Measurements from ENCODE around the gene NDUFAF2.

NDUFAF2 gene

GRCh38 chr5:61148515-61148914, 203.5 kb downstream of the NDUFAF2 start:
- TF ChIP-seq GATA3 (IDR thresholded peaks at IDR 0.05; ENCODE audit: low read depth, low read length) (no peak), GATA2 (IDR thresholded peaks at IDR 0.05; ENCODE audit: low read depth, low read length) (no peak)

- TF ChIP-seq GATA2 (IDR thresholded peaks at IDR 0.05; ENCODE audit: low read depth, low read length) (no peak), GATA3 (IDR thresholded peaks at IDR 0.05; ENCODE audit: low read depth, low read length) (no peak)
These were observed 206.9 kb downstream of the NDUFAF2 start for GRCh38 chr5:61151893-61152292.

DNA sequence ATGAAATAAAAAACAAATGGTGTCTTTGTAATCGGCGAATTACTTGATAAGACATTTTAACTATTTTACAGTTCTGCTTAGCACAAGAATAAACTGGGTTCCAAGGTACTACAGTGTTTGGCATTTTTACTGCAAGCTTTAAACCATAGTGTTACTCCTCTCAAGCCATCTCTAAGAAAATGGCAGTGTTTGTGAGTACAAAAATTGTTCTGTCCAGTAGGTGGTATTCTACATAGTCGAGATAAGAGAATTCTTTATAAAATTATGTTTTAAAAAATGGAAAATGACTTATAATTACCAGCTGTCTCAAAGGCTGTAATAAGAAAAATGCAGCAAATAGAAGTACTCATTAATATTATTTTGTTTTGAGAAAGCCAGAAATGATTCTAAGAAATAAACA, 214.1 kb downstream of the NDUFAF2 start:
- TF ChIP-seq GATA3 (IDR thresholded peaks at IDR 0.05; ENCODE audit: low read depth, low read length) (no peak), GATA2 (IDR thresholded peaks at IDR 0.05; ENCODE audit: low read depth, low read length) (no peak)

GRCh38 chr5:61159836-61160235, 214.8 kb downstream of the NDUFAF2 start:
- no peak for TF ChIP-seq GATA3 (IDR thresholded peaks at IDR 0.05; ENCODE audit: low read depth, low read length)
- TF ChIP-seq GATA2 (IDR thresholded peaks at IDR 0.05; ENCODE audit: low read depth, low read length) = no peak

- TF ChIP-seq GATA2 (IDR thresholded peaks at IDR 0.05; ENCODE audit: low read depth, low read length) (no peak), GATA3 (IDR thresholded peaks at IDR 0.05; ENCODE audit: low read depth, low read length) (no peak)
These were observed 215.5 kb downstream of the NDUFAF2 start for GRCh38 chr5:61160497-61160896.

DNA sequence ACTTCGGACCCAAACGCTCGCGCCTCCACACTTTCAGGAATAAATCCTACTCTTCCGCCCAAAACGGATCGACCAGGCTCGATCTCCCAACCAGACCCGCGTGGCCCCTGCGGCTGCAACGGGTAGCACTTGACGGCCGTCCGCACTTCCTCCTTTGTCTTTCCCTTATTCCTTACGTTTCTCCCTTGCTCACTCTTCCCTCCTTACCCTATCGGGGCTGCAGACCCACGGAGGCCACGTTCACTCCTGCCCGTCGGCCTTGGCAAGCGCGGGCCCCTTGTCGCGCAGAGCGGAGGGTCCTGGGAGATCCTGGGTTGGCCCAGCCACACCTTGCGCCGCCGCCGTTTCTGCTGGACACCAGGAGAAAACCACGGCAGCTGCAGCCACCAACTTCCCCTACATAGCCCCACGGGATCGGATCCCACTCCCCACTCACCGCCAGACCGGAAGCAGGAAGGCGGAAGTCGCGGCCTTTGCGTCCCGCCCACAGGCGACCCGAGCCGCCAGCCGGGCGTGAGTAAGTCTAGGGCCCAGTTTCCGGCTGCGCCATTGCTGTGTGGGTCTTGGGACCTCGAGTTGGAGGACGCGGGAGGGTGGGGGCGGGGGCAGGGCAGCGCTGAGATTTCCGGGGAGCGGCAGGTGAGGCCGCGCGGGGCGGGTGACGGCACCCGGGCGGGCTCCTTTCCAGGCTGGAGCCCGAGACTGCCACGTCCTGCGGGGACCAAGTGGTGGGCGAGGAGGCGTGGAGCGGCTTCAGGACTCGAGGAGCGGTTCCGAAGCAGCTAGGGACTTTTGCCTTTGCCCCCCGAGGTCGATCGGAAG, 217.2 kb downstream of the NDUFAF2 start, which contains the start of gene SMIM15:
Gene SMIM15 (minus strand): TSS at position 459 of the 822 bp plus-strand sequence. CDS start 2,297 bp downstream, outside the sequence.
- no peak for TF ChIP-seq GATA3 (IDR thresholded peaks at IDR 0.05; ENCODE audit: low read depth, low read length)
- no peak for TF ChIP-seq GATA2 (IDR thresholded peaks at IDR 0.05; ENCODE audit: low read depth, low read length)

DNA sequence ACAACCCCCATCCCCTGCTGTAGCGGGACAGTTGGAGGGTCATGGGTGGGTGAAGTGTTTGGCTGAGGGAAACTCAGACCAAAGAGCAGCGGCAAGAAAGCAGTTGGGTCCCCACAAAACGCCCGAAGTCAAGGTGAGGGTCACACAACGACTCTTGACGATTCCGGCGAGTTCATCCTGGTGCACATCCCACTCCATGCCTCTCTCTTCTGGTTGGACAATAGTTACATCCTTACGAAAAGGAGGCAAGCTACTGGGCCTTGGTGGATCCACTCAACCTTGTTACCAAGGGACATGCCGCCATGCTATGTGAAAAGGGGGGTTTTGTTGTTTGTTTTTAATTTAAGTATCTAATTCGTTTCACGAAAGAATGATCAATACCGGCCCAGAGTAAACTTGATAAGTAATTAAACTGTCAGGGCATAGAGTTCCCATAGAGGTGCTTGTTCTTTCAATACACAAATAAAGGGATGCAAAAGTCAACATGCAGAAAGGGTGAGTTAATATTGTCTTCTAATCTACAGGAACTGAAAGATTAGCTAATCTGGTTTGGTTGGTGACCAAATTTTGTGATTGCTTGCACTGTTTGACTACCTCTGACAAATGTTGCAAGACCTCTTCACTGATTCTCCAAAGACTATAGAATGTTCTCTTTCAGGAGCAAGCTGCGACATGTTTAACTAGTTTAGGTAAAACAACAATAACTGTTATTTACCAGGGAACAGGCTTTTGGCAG, 218.0 kb downstream of the NDUFAF2 start:
- TF ChIP-seq GATA2 (IDR thresholded peaks at IDR 0.05; ENCODE audit: low read depth, low read length) (no peak), GATA3 (IDR thresholded peaks at IDR 0.05; ENCODE audit: low read depth, low read length) (no peak)

DNA sequence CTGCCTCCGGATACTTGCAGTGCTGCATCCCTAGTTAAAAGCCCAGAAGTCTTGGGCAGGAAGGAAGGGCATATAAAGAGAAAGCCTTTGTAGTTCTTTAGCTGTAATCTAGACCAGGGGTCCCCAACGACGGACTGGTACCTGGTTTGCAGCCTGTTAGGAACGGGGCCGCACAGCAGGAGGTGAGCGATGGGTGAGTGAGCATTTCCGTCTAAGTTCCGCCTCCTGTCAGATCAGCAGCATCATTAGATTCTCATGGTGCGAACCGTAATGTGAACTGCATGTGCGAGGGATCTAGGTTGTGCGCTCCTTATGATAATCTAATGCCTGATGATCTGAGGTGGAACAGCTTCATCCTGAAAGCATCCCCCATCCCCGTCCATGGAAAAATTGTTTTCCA, 218.9 kb downstream of the NDUFAF2 start:
- TF ChIP-seq GATA3 (IDR thresholded peaks at IDR 0.05; ENCODE audit: low read depth, low read length) = no peak
- TF ChIP-seq GATA2 (IDR thresholded peaks at IDR 0.05; ENCODE audit: low read depth, low read length) = no peak

DNA sequence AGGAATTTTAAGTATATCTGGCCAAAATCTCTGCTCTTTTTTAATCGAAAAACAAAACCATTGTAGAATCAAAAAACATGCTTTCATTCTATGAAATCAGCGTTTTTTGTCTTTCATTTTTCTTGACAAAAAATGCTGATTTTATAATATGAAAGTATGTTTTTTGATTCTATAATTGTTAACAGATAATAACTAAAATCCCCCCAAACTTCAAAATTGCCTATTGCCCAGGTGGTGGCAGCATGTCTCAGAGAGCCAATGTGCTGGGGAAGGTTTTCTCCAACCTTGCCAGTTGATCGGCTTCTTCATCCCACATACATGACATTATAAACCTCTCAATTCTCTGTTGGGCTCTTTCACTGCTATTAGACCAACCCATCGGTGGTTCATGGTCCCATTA, 222.4 kb downstream of the NDUFAF2 start:
- TF ChIP-seq GATA2 (IDR thresholded peaks at IDR 0.05; ENCODE audit: low read depth, low read length) (no peak), GATA3 (IDR thresholded peaks at IDR 0.05; ENCODE audit: low read depth, low read length) (no peak)

GRCh38 chr5:61168951-61169350, 223.9 kb downstream of the NDUFAF2 start:
- TF ChIP-seq GATA3 (IDR thresholded peaks at IDR 0.05; ENCODE audit: low read depth, low read length) (no peak), GATA2 (IDR thresholded peaks at IDR 0.05; ENCODE audit: low read depth, low read length) (peak; percentile 25; the same call in 1 of the 2 replicates)

- no peak for TF ChIP-seq GATA2 (IDR thresholded peaks at IDR 0.05; ENCODE audit: low read depth, low read length)
- no peak for TF ChIP-seq GATA3 (IDR thresholded peaks at IDR 0.05; ENCODE audit: low read depth, low read length)
These were observed 226.5 kb downstream of the NDUFAF2 start for GRCh38 chr5:61171479-61171878.

- TF ChIP-seq GATA2 (IDR thresholded peaks at IDR 0.05; ENCODE audit: low read depth, low read length) = no peak
These were observed 231.6 kb downstream of the NDUFAF2 start for GRCh38 chr5:61176631-61177030.

GRCh38 chr5:61177070-61177469, 232.1 kb downstream of the NDUFAF2 start:
- TF ChIP-seq GATA2 (IDR thresholded peaks at IDR 0.05; ENCODE audit: low read depth, low read length) (no peak), GATA3 (IDR thresholded peaks at IDR 0.05; ENCODE audit: low read depth, low read length) (no peak)

- TF ChIP-seq GATA2 (IDR thresholded peaks at IDR 0.05; ENCODE audit: low read depth, low read length) (no peak), GATA3 (IDR thresholded peaks at IDR 0.05; ENCODE audit: low read depth, low read length) (no peak)
These were observed 232.7 kb downstream of the NDUFAF2 start for GRCh38 chr5:61177716-61178115.

GRCh38 chr5:61178702-61179101, 233.7 kb downstream of the NDUFAF2 start:
- no peak for TF ChIP-seq GATA2 (IDR thresholded peaks at IDR 0.05; ENCODE audit: low read depth, low read length)
- no peak for TF ChIP-seq GATA3 (IDR thresholded peaks at IDR 0.05; ENCODE audit: low read depth, low read length)

Data from SH-SY5Y (cell line).